ENCODE data around the gene SEC14L6.

Gene SEC14L6

GRCh38 chr22:30519842-30520425 lies 26.6 kb downstream of the SEC14L6 start:
- DNase-seq (ENCODE audit: insufficient read length, low spot score): no peak
- FAIRE-seq: no peak
- TF ChIP-seq PAX5 (IDR thresholded peaks at IDR 0.05; ENCODE audit: insufficient read depth, low read length, severe bottlenecking) (no peak), POLR2AphosphoS5 (IDR thresholded peaks at IDR 0.05; ENCODE audit: low read depth, low read length) (no peak), TAF1 (IDR thresholded peaks at IDR 0.05; ENCODE audit: low read depth, low read length) (no peak), POLR2A (IDR thresholded peaks at IDR 0.05; ENCODE audit: low read depth, low read length) (no peak), POU2F2 (IDR thresholded peaks at IDR 0.05; ENCODE audit: low read depth, low read length) (no peak), SPI1 (IDR thresholded peaks at IDR 0.05; ENCODE audit: low read depth, low read length) (no peak)

DNA sequence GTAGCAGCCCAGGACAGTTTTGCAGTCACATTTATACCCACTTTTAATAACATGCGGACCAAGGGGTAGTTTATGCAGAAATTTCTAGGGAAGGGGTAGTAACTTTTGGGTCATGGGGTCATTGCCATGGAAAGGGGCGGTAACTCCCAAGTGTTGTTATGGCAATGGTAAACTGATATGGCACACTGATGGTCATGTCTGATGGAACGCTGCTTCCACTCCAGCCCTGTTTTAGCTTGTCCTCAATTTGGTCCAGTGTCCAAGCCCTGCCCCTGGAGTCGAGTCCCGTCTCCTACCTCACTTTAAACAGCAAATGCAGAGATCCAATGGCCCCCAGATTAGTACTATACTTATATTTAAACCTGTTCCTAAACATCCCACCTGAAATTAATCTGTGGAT lies 29.8 kb downstream of the SEC14L6 start:
- FAIRE-seq (no peak), DNase-seq (ENCODE audit: insufficient read length, low spot score) (no peak)
- TF ChIP-seq POLR2AphosphoS5 (IDR thresholded peaks at IDR 0.05; ENCODE audit: low read depth, low read length): no peak
- no peak for TF ChIP-seq POLR2A (IDR thresholded peaks at IDR 0.05; ENCODE audit: low read depth, low read length)
- TF ChIP-seq SPI1 (IDR thresholded peaks at IDR 0.05; ENCODE audit: low read depth, low read length): no peak
- no peak for TF ChIP-seq TAF1 (IDR thresholded peaks at IDR 0.05; ENCODE audit: low read depth, low read length)
- no peak for TF ChIP-seq PAX5 (IDR thresholded peaks at IDR 0.05; ENCODE audit: insufficient read depth, low read length, severe bottlenecking)
- TF ChIP-seq POU2F2 (IDR thresholded peaks at IDR 0.05; ENCODE audit: low read depth, low read length): no peak

GRCh38 chr22:30516273-30516672 lies 30.3 kb downstream of the SEC14L6 start:
- FAIRE-seq (no peak), DNase-seq (ENCODE audit: insufficient read length, low spot score) (no peak)
- TF ChIP-seq TAF1 (IDR thresholded peaks at IDR 0.05; ENCODE audit: low read depth, low read length) (no peak), POLR2AphosphoS5 (IDR thresholded peaks at IDR 0.05; ENCODE audit: low read depth, low read length) (no peak), SPI1 (IDR thresholded peaks at IDR 0.05; ENCODE audit: low read depth, low read length) (no peak), PAX5 (IDR thresholded peaks at IDR 0.05; ENCODE audit: insufficient read depth, low read length, severe bottlenecking) (no peak), POU2F2 (IDR thresholded peaks at IDR 0.05; ENCODE audit: low read depth, low read length) (no peak), POLR2A (IDR thresholded peaks at IDR 0.05; ENCODE audit: low read depth, low read length) (no peak)

GRCh38 chr22:30514252-30514651 lies 32.3 kb downstream of the SEC14L6 start:
- no peak for FAIRE-seq
- TF ChIP-seq POLR2A (IDR thresholded peaks at IDR 0.05; ENCODE audit: low read depth, low read length) (no peak), POU2F2 (IDR thresholded peaks at IDR 0.05; ENCODE audit: low read depth, low read length) (no peak), SPI1 (IDR thresholded peaks at IDR 0.05; ENCODE audit: low read depth, low read length) (no peak), PAX5 (IDR thresholded peaks at IDR 0.05; ENCODE audit: insufficient read depth, low read length, severe bottlenecking) (no peak), POLR2AphosphoS5 (IDR thresholded peaks at IDR 0.05; ENCODE audit: low read depth, low read length) (no peak), TAF1 (IDR thresholded peaks at IDR 0.05; ENCODE audit: low read depth, low read length) (no peak)

DNA sequence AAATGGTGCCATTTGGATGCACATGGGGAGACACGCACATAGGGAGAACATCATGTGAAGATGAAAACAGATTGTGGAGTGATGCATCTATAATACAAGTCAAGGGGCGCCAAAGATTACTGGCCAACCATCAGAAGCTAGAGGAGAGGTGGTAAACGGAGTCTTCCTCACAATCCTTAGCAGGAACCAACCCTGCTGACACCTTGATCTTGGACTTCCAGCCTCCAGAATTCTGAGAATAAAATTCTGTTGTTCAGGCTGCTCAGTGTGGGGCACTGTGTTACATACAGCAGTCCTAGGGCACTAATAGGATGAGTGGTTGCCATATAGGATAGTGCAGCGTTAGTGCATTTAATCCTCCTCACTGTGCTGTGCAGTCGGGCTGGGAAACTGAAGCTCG lies 33.1 kb downstream of the SEC14L6 start:
- DNase-seq (ENCODE audit: insufficient read length, low spot score) (no peak), FAIRE-seq (no peak)
- TF ChIP-seq PAX5 (IDR thresholded peaks at IDR 0.05; ENCODE audit: insufficient read depth, low read length, severe bottlenecking): no peak

More at GRCh38 chr22:30514252-30514651, 32.3 kb downstream of the SEC14L6 start:
- DNase-seq (ENCODE audit: insufficient read length, low spot score): no peak

- no peak for DNase-seq (ENCODE audit: insufficient read length, low spot score)
- TF ChIP-seq TAF1 (IDR thresholded peaks at IDR 0.05; ENCODE audit: low read depth, low read length) (no peak), POLR2A (IDR thresholded peaks at IDR 0.05; ENCODE audit: low read depth, low read length) (no peak), POLR2AphosphoS5 (IDR thresholded peaks at IDR 0.05; ENCODE audit: low read depth, low read length) (no peak), PAX5 (IDR thresholded peaks at IDR 0.05; ENCODE audit: insufficient read depth, low read length, severe bottlenecking) (no peak), SPI1 (IDR thresholded peaks at IDR 0.05; ENCODE audit: low read depth, low read length) (no peak)
- FAIRE-seq: no peak
These were observed 34.6 kb downstream of the SEC14L6 start for GRCh38 chr22:30511911-30512310.

- FAIRE-seq (no peak), DNase-seq (ENCODE audit: insufficient read length, low spot score) (no peak)
- TF ChIP-seq POLR2A (IDR thresholded peaks at IDR 0.05; ENCODE audit: low read depth, low read length) (no peak), POLR2AphosphoS5 (IDR thresholded peaks at IDR 0.05; ENCODE audit: low read depth, low read length) (no peak), TAF1 (IDR thresholded peaks at IDR 0.05; ENCODE audit: low read depth, low read length) (no peak), SPI1 (IDR thresholded peaks at IDR 0.05; ENCODE audit: low read depth, low read length) (no peak), PAX5 (IDR thresholded peaks at IDR 0.05; ENCODE audit: insufficient read depth, low read length, severe bottlenecking) (no peak), POU2F2 (IDR thresholded peaks at IDR 0.05; ENCODE audit: low read depth, low read length) (no peak)
These were observed 35.4 kb downstream of the SEC14L6 start for GRCh38 chr22:30511109-30511508.

DNA sequence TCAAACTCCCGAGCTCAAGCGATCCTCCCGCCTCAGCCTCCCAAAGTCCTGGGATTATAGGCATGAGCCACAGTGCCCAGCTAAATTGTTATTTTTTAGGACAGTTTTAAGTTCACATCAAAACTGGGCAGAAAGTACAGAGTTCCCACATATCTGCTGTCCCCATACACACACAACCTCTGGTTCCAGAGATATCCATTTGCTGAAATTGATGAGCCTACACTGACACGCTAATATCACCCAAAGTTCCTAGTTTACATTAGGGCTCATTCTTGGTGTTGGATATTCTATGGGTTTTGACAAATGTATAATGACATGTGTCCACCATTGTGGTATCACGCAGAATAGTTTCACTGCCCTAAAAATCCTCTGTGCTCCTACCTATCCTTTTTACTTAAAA lies 38.3 kb downstream of the SEC14L6 start:
- FAIRE-seq (no peak), DNase-seq (ENCODE audit: insufficient read length, low spot score) (no peak)
- no peak for TF ChIP-seq POU2F2 (IDR thresholded peaks at IDR 0.05; ENCODE audit: low read depth, low read length)
- TF ChIP-seq SPI1 (IDR thresholded peaks at IDR 0.05; ENCODE audit: low read depth, low read length): no peak
- TF ChIP-seq POLR2AphosphoS5 (IDR thresholded peaks at IDR 0.05; ENCODE audit: low read depth, low read length): no peak
- TF ChIP-seq TAF1 (IDR thresholded peaks at IDR 0.05; ENCODE audit: low read depth, low read length): no peak
- TF ChIP-seq POLR2A (IDR thresholded peaks at IDR 0.05; ENCODE audit: low read depth, low read length): no peak
- TF ChIP-seq PAX5 (IDR thresholded peaks at IDR 0.05; ENCODE audit: insufficient read depth, low read length, severe bottlenecking): no peak

GRCh38 chr22:30507670-30508069 lies 38.9 kb downstream of the SEC14L6 start:
- FAIRE-seq (no peak), DNase-seq (ENCODE audit: insufficient read length, low spot score) (no peak)
- no peak for TF ChIP-seq PAX5 (IDR thresholded peaks at IDR 0.05; ENCODE audit: insufficient read depth, low read length, severe bottlenecking)
- TF ChIP-seq TAF1 (IDR thresholded peaks at IDR 0.05; ENCODE audit: low read depth, low read length): no peak
- TF ChIP-seq POU2F2 (IDR thresholded peaks at IDR 0.05; ENCODE audit: low read depth, low read length): no peak
- TF ChIP-seq SPI1 (IDR thresholded peaks at IDR 0.05; ENCODE audit: low read depth, low read length): no peak
- TF ChIP-seq POLR2AphosphoS5 (IDR thresholded peaks at IDR 0.05; ENCODE audit: low read depth, low read length): no peak
- no peak for TF ChIP-seq POLR2A (IDR thresholded peaks at IDR 0.05; ENCODE audit: low read depth, low read length)

DNA sequence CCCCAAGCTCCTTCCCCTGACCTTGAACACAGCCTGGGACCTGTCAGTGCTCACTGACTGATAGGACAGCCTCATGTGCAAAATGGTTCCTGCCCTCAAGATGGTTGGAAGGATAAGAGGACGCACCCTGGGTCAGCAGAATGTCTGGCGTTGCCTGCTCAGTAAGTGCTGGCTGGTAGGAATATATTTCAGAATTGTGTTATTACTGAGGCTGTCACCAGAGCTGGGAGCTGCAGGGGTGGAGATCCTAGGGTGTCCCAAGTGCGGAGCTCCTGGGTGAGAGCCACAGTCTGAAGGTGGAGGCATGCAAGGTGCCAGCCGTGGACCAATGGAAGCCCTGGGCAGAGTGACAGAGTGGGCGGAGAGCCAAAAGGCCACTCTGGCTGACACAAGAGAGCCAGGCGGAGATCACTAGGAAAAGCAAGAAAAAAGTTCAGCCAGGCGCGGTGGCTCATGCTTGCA lies 40.0 kb downstream of the SEC14L6 start:
- no peak for DNase-seq (ENCODE audit: insufficient read length, low spot score)
- TF ChIP-seq TAF1 (IDR thresholded peaks at IDR 0.05; ENCODE audit: low read depth, low read length) (no peak), POU2F2 (IDR thresholded peaks at IDR 0.05; ENCODE audit: low read depth, low read length) (no peak), PAX5 (IDR thresholded peaks at IDR 0.05; ENCODE audit: insufficient read depth, low read length, severe bottlenecking) (no peak), POLR2AphosphoS5 (IDR thresholded peaks at IDR 0.05; ENCODE audit: low read depth, low read length) (no peak), POLR2A (IDR thresholded peaks at IDR 0.05; ENCODE audit: low read depth, low read length) (no peak), SPI1 (IDR thresholded peaks at IDR 0.05; ENCODE audit: low read depth, low read length) (no peak)
- no peak for FAIRE-seq
